ENCODE measurements around the gene RANBP10.
"Not testable (repeated sequence)": the region's sequence is repeated elsewhere in the genome, so short reads cannot be mapped to it uniquely, and the experiment has no call there.

The RANBP10 gene

DNA sequence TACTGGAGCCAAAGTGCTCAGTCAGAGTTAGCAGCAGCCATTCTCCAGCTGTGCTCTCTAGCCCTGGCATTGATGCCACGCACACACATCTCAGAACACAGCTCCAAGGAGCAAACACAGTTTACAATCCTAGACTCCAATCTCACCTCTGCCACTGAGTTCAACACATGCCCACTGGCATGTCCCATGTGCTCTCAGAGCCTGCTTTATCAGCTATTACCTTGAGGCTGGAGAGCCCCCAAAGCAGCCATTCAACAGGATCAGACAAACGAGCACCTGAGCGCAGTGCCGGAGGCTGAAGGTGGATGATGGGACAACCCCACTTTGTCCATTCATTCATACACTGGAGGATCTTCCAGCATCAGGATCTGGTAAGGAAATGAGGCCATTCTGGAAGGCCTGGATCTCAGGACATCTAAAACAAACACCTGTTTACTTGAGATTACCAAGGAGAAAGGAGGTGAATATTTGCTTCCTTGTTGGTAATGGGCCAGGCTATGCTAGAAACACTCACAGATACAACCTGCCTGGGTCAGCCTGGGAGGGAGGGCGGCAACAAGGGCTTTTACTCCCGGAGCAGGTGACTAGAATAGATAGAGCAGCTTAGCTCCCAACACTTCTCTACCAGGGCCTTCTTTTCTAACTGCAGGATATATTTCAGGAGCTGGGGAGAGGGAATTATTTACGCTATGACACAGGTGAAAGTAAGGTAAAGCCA is 25.4 kb downstream of the RANBP10 start:
- DNase-seq (ENCODE audit: low read depth in 2 of 2) = no peak

DNA sequence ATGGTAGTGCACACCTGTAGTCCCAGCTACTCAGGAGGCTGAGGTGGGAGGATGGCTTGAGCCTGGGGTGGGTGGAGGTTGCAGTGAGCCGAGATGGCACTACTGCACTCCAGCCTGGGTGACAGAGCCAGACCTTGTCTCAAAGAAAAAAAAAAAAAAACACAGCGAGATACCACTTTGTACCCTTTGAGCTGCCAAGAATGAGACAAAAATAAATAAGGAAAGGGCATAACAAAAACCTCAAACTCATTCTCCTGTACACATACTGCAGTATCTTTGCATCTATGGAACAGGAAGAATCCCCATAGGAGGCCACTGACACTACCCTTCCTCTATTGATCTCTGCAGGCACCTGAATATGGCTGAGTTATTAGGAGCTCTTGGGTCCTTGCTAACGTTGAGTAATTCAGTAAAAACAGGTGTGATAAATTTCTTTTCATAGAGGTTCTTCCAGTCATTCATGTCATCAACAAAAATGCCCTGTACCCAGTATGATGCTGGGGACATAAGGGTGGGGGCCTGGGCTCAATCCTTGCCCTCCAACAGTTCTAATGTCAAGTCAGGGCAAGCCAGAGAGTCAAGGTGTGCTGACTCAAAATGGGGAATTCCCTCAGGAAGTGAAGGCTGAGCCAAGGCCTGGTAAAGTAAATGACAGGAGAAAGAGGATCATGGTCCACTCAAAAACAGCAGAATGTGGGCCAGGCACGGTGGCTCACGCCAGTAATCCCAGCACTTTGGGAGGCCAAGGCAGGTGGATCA is 26.9 kb downstream of the RANBP10 start:
- no peak for DNase-seq (ENCODE audit: low read depth in 2 of 2)

DNA sequence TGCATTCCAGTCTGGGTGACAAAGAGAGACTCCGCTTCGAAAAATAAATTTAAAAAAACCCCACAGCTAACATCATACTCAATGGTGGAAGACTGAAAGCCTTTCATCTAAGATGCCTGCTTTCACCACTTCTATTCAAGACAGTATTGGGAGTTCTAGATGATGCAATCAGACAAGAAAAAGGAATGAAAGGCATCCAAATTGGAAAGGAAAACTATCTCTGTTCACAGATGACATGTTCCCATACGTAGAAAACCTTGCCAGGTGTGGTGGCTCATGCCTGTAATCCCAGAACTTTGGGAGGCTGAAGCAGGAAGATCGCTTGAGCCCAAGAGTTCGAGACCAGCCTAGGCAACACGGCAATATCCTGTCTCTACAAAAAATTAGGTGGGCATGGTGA is 31.1 kb downstream of the RANBP10 start:
- no peak for DNase-seq (ENCODE audit: low read depth in 2 of 2)

DNA sequence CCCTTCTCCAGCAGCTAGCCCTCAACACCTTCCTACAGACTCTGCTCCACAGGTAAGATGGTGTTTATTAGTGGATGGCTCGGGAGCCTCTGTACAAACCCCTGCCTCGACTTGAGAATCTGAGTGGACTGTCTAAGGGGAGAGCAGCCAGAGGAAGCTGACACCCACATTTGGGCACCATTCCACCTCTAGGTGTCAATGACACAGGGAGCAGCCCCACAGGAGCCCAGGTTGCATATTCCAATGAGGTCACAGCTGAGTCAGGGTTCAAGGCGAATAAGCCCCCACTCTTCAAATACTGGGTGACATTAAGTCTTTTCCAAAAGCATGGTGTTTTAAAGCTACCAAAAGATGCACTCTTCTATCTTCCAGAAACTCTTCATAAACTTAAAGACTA is 31.9 kb downstream of the RANBP10 start:
- DNase-seq (ENCODE audit: low read depth in 2 of 2) = no peak

DNA sequence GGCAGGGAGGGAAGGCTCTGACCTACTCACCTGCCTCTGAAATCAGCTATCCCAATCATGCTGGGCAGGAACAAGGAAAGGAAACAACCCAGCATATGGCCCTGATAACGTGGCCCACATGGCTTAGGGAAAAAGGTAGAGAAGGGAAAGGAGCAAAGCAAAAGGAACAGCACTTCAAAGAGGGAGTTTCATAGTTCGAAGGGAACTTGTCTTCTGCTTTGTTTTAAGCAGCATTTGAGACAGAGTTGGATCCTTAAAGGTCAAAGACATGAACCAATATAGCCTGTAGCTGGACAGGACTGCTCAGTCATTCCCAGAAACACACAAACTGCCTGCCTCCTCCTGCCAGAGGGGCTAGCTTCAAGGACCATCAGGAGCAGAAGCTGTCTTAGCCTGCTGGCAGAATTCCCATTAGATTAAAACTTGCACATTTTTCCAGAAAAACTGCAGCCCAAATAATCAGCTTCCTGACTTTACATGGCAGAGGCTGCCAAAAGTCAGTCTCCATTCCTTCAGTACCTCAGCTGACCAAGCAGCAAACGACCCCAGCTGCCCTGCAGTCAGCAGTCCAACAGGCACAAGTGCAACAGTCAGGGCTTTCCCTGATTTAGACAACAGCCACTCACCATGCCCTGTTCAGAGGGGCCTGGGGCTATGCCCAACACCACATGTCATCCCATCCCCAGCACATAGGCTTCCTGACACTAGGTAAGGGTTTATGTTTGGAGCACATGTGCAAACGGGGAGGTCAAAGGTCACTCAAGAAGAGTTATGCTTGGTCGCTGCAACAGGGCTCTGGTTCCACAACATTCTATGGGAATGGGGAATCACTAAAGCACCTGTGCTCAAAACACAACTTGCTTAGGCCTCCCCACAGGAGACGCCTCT is 32.5 kb downstream of the RANBP10 start:
- DNase-seq (ENCODE audit: low read depth in 2 of 2) = no peak

DNA sequence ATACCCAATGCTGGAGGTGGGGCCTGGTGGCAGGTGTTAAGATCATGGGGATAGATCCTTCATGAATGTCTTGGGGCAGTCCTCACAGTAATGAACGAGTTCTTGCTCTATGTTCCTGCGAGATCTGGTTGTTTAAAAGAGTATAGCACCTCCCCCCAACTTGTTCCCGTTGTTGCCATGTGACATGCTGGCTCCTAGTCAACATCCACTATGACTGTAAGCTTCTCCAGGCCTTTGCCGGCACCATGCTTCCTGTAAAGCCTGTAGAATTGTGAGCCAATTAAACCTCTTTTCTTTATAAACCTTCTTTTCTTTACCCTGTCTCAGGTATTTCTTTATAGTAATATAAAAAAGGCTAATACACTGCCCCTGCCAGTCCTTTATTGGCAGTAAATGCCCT is 33.3 kb downstream of the RANBP10 start:
- no peak for DNase-seq (ENCODE audit: low read depth in 2 of 2)

DNA sequence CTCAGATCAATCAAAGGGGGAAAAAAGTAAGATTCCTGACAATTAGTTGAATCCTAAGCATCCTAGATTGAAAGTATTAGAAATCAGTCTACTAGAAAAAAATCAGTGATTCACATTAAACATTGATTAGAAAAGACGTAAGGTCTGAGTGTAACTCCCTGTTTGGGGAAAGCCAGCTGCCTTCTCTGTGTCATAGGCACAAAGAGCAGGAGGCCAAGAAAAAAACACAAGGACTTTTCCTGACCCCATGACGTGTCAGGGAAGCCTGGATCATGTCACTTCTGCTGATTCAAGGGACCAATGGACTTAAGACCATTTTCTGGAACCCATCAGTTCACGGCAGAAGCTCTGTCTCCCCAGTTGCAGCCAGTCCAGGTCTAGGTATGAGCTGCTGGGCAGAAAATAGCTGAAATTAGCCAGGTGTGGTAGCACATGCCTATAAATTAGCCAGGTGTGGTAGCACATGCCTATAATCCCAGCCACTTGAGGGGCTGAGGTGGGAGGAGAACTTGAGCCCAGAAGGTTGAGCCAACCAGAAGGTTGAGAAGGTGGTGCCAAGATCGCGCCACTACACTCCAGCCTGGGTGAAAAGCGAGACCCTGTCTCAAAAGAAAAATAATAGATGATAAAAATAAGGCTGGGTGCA is 35.9 kb downstream of the RANBP10 start:
- no peak for DNase-seq (ENCODE audit: low read depth in 2 of 2)

DNA sequence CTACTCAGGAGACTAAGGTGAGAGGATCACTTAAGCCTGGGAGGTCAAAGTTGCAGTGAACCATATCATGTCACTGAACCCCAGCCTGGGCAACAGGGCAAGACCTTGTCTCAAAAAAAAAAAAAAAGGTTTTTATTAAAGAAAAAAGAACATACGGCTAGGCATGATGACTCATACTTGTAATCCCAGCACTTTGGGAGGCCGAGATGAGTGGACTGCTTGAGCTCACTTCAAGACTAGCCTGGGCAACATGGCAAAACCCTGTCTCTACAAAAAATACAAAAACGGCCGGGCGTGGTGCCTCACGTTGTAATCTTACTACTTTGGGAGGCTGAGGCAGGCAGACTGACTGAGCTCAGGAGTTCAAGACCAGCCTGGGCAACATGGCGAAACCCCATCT is 38.4 kb downstream of the RANBP10 start:
- no peak for DNase-seq (ENCODE audit: low read depth in 2 of 2)

DNA sequence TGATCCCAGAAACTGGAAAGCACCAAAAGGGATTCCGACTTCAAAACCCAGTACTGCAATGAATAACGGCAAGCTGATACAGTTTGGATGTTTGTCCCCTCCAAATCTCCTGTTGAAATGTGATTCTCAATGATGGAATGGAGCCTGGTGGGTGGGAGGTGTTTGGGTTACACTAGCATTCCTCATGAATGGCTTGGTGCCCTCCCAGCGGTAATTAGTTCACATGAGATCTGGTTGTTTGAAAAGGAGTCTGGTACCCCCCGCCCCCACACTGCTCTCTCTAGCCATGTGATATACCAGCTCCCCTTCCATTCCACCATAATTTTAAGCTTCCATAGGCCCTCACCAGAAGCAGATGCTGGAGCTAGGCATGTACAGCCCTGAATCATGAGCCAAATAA is 40.1 kb downstream of the RANBP10 start:
- DNase-seq (ENCODE audit: low read depth in 2 of 2) = no peak

DNA sequence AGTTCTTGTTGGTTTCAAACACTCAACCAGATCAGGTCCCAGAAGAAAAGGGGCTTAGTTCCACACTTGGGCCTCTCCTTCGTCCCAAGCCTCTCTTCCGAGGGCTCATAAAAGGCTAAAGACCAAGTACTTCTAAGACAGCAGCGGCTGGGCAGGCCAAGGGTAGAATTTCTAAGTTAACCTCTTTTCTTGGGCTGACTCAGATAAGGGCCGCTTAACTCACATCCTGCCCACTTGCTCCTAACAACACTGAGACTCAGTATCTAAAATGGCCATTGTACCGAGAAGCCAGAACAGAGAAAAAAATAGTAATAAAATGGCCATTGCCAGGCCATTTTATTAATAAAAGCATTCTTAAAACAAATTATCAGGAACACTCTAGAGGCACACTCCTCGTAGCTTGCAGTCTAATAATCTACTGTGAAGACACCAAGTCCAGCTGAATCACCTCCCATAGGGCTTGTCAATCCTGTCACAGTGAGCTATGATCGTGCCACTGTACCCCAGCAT is 42.1 kb downstream of the RANBP10 start:
- no peak for DNase-seq (ENCODE audit: low read depth in 2 of 2)

DNA sequence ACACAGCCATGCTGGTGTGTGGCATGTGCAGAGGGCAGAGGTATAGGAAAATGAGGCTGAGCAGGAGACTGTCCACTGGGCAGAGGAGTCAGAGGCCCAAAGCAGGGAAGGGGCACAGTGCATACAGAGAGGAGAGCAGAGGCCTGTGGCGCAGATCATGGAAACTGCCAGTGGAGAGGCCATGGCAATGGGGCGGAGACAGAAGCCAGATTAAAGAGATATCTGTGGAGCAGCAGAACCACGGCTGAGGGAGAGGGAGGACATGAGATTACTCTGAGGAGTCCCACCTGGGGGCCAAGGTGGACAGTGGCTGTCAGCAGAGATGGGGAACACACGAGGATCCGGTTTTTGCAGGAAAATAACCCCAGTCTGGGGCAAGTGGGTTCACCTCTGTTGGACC is 43.3 kb downstream of the RANBP10 start:
- DNase-seq (ENCODE audit: low read depth in 2 of 2) = no peak

DNA sequence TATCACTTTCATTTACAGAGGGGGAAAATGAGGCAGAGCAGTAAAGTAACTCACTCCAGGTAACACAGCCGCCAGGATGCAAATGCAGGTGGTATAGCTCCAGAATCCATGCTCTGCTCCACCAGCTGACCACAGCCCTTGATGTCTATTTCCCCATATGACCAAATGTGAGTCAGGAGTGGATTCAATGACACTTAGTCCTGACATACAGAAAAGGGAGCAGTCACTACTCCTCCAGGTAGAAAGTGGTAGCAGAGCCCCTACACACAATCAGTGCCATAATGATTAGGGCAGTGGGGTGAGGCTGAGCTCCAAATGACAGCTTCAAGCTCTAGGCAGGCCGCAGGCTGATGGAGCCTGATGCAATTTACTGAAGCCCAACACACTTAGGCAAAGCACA is 44.0 kb downstream of the RANBP10 start:
- DNase-seq (ENCODE audit: low read depth in 2 of 2) = no peak

DNA sequence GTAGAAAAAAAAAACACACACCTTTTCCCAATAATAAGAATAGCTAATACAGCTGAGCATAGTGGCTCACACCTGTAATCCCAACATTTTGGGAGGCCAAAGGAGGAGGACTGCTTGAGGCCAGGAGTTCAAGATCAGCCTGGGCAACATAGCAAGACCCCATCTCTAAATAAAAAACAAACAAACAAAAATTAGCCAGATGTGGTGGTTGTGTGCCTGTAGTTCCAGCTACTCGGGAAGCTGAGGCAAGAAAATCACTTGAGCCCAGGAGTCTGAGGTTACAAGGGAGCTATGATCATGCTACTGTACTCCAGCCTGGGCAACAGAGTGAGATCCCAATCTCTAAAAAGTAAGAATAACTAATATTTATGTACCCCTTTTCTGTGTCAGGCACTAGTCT is 44.4 kb downstream of the RANBP10 start:
- DNase-seq (ENCODE audit: low read depth in 2 of 2) = no peak

DNA sequence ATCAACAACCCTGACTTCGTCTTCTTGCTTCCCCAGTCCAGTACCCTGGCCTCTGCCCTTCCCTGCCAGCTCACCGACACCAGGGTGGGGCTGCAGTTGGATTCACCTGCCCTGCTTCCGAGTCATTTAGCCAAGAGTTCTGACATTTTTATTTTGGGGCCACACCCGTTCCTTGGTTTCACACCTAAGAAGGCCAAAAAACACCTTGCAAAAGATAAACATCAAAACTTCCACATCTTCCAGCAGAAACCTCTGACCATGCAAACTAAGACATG is 45.5 kb downstream of the RANBP10 start:
- DNase-seq (ENCODE audit: low read depth in 2 of 2) = no peak

DNA sequence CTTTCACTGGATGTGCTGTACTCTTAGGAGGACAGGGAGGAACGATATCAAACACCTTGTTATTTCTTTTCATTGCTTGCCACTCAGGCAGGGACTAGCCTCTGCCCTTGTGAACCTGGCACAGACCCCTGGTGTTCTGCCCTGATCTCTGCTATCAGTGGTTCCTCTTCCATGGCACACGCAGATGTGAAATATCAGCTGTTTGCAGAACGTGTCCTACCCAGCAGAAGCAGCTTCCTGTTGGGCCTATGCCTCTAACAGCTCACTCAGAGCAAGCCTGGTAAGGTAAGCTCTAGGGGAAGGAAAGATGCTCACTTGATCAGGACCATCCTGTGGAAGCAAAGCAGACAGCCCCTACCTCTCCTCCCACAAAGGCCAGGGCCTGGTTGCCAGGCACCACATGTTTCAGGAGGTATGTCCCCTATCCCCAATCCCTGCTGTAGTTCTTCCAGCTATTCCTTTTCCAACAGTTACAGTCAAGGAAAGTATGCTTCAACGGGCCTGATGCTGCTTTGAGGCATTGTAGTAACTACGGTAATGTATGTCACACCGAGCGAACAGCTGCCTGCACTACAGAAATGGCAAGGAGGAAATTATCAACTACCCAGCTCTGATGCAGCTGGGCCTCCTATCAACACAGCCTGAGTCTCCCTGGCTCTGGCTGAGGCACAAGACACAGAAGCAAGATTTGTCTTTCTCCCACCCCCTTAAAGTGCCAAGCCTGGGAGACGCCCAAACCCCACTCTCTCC is 46.0 kb downstream of the RANBP10 start:
- DNase-seq (ENCODE audit: low read depth in 2 of 2) = no peak

DNA sequence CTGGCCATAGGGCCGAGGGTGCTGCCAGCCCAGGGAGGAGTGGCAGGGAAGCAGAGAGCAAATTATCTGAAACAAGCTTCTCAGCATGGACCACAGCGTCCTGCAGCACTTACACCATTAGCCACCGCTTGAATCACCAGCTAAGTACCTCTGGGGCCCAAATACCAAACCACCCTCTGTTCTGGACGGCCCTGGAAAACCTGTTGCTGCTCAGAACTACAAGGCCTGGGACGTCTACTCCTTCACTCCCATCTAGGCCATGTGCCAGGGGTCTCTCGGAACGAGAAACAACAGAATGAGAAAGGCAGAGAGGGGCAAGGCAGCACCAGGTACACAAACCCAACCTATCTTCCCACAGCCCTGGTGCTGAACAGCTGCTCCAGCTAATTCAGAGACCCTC is 47.4 kb downstream of the RANBP10 start:
- DNase-seq (ENCODE audit: low read depth in 2 of 2) = no peak

DNA sequence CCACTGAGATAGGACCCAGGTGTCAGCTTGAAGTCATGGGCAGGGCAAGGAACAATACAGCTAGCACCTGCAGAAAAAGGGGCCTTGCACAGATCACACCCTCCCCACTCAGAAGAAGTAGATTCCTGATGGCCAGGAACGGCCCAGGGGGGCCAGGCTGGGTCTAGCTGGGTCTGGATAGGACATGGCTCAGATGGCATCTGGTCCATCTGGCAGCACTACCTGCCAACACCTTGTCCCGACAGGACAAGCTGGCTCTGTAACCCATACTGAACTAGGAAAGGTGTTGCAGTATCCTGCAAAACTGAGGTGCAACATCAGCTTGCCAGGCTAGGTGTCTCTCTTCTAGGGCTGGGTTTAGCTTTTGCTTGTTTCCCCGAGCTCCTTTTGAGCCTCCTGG is 48.4 kb downstream of the RANBP10 start:
- DNase-seq (ENCODE audit: low read depth in 2 of 2) = no peak

DNA sequence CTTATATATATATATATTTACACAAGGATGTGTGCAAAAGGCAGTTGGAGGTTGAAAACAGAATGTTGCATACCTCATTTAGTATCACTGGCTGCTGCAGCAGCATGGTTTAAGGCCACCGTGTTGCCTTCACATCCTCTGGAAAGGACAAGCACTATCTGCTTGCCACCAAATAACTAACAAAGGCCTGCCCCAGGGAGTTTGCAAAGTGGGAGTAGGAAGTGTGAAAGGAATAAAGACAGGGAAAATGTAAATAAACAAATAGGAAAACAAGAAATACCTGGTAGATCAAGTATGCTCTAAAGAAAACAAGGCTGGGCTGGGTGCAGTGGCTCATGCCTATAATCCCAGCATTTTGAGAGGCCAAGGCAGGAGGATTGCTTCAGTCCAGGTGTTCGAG is 53.7 kb downstream of the RANBP10 start:
- DNase-seq (ENCODE audit: low read depth in 2 of 2) = no peak

DNA sequence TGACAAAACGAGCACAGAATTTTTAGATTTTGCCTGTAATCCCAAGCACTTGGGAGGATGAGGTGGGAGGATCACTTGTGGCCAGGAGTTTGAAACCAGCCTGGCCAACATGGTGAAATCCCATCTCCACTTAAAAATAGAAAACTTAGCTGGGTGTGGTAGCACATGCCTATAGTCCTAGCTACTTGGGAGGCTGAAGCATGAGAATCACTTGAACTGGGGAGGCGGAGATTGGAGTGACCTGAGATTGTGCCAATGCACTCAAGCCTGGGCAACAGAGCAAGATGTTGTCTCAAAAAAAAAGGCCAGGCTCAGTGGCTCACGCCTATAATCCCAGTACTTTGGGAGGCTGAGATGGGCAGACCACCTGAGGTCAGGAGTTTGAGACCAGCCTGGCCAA is 55.0 kb downstream of the RANBP10 start:
- DNase-seq (ENCODE audit: low read depth in 2 of 2) = not testable (repeated sequence)

DNA sequence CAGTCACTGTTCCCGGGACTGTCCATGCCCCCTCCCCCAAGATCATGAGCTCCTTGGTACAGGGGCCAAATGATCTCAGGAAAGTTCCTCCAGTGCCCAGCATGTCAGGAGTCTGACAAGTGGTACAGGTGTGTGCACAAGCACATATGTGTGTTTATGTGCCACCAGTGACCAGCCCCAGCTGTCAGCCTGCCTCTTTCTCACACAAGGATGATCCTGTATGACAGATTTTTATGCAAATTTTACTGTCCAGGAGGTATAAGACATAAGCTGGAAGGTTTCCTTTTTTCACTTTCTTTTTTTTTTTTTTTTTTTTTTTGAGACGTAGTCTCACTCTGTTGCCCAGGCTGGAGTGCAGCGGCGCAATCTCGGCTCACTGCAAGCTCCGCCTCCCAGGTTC is 55.9 kb downstream of the RANBP10 start:
- DNase-seq (ENCODE audit: low read depth in 2 of 2) = no peak

DNA sequence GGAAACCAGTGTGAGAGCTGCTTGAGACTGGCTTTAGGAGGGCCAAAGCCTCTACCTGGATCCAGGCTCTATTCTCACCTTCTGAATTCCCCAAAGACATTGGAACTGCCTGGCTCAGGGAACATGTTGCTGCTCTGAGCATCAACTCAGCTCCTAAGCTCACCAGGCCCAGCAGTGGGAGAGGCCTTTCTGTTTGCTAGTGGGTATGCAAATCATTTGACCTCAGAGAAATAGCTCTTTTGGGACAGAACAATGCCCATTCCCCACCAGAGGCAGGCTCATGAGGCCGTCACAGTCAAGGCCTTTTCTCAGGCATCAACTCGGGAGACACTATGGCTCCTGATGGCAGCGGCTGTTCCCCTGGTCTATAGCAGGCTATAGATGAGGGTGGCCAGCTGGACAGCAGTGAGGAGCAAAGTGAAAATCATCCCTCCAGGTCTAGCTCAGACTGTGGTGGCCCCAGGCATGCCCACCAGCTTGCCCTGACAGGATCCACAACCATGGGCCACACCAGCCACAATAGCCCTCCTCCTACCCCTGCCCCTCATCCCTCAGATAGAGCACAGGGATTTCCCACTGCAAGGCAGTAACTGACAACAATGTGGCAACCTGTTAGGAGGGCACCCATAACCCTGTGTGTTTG is 56.8 kb downstream of the RANBP10 start:
- no peak for DNase-seq (ENCODE audit: low read depth in 2 of 2)

All from stimulated activated CD4-positive, alpha-beta T cell treated with anti-CD3 and anti-CD28 coated beads, Interleukin-15, amount 100 ng/mL, for 48 hours (primary cell).